Stimulated activated CD4-positive, alpha-beta T cell treated with anti-CD3 and anti-CD28 coated beads, Interleukin-1b, Interleukin-23, amount 100 ng/mL, for 1 hour (primary cell): ENCODE data around the gene RXFP1.

Source experiments
- DNase-seq, 2 donors: peaks; one replicate each; pipeline ENCODE4 v3.0.0-alpha.2; 2020; ENCODE audit warnings: low read depth in 2 of 2

RXFP1 gene

GRCh38 chr4:158541506-158541905, 19.8 kb downstream of the RXFP1 start:
- DNase-seq = no peak

- DNase-seq = no peak
Measured at GRCh38 chr4:158543191-158543590, 21.5 kb downstream of the RXFP1 start.

- no peak for DNase-seq
Measured at GRCh38 chr4:158544141-158544540, 22.5 kb downstream of the RXFP1 start.

- DNase-seq = no peak
Measured at GRCh38 chr4:158553364-158553763, 31.7 kb downstream of the RXFP1 start.

GRCh38 chr4:158560284-158560683, 38.6 kb downstream of the RXFP1 start:
- no peak for DNase-seq

- DNase-seq = no peak
Measured at GRCh38 chr4:158566860-158567259, 45.2 kb downstream of the RXFP1 start.

GRCh38 chr4:158571736-158572135, 50.1 kb downstream of the RXFP1 start:
- no peak for DNase-seq

GRCh38 chr4:158572608-158573007, 50.9 kb downstream of the RXFP1 start:
- no peak for DNase-seq

- no peak for DNase-seq
Measured at GRCh38 chr4:158578476-158578875, 56.8 kb downstream of the RXFP1 start.

- no peak for DNase-seq
Measured at GRCh38 chr4:158580064-158580463, 58.4 kb downstream of the RXFP1 start.

GRCh38 chr4:158581161-158581560, 59.5 kb downstream of the RXFP1 start:
- DNase-seq = no peak

- no peak for DNase-seq
Measured at GRCh38 chr4:158586881-158587280, 65.2 kb downstream of the RXFP1 start.

- no peak for DNase-seq
Measured at GRCh38 chr4:158588285-158588684, 66.6 kb downstream of the RXFP1 start.

- DNase-seq = no peak
Measured at GRCh38 chr4:158588777-158589176, 67.1 kb downstream of the RXFP1 start.

GRCh38 chr4:158590306-158590705, 68.6 kb downstream of the RXFP1 start:
- DNase-seq = no peak

- DNase-seq = no peak
Measured at GRCh38 chr4:158590824-158591223, 69.1 kb downstream of the RXFP1 start.

- no peak for DNase-seq
Measured at GRCh38 chr4:158597879-158598596, 76.4 kb downstream of the RXFP1 start.

GRCh38 chr4:158599150-158599549, 77.5 kb downstream of the RXFP1 start:
- no peak for DNase-seq

- DNase-seq = no peak
Measured at GRCh38 chr4:158599765-158600498, 78.2 kb downstream of the RXFP1 start.

GRCh38 chr4:158604369-158604768, 82.7 kb downstream of the RXFP1 start:
- DNase-seq = no peak

- no peak for DNase-seq
Measured at GRCh38 chr4:158605393-158605792, 83.7 kb downstream of the RXFP1 start.

- DNase-seq = no peak
Measured at GRCh38 chr4:158606969-158607368, 85.3 kb downstream of the RXFP1 start.

- no peak for DNase-seq
Measured at GRCh38 chr4:158609116-158609515, 87.4 kb downstream of the RXFP1 start.
